ENCODE data around the gene ARID2. TPM values are rescaled to one million over a fixed set of nuclear protein-coding genes. Genes with fewer than 3 reads are reported as not detected.

Gene ARID2
- total and polyA plus RNA-seq, 7 donors, result 2.8 to 17.1 (median 12.5) TPM

DNA sequence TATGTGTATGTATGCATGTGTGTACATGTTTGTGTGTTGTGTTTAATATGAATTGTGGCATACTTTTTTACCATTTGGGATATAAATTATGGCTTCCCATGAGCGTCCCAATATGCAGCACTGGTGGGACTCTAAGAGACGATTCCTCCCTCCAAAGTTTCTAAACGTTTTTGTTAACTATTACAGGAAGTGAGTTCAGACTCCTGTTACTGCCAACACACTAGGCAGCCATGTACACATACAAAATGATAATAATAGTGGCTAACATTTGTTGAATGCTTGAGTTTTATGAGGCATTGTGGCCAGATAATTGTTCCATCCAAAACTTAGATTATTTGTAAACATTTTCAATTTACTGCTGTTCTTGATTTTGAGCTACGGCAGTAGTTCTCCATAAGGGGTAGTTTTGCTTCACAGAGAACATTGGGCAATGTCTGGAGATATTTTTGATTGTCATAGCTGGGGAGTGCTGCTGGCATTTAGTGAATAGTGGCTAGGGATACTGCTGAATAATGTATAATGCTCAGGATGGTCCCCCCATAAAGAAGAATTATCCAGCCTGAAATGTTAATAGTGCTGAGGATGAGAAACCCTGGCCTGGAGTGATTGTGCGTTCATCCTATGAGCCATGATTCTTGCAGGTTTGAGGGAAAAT, 45.1 kb downstream of the ARID2 start:
- Histone ChIP-seq H3K27me3 (ENCODE audit: insufficient read depth in 3 of 3, low read length in 2 of 3) (no peaks in the 10 kb centered on the region), H3K27ac (peak overlapping the region; percentile 69), H3K9me3 (peaks cover 2% of the 10 kb centered on the region), H3K4me1 (peaks cover 48% of the 10 kb centered on the region), H3K4me3 (peak overlapping the region; percentile 15), H3K36me3 (ENCODE audit: insufficient read depth in 1 of 2, low read depth in 1 of 2) (no peaks in the 10 kb centered on the region)
- no peak for DNase-seq
- intact Hi-C loops (cut with DNase I), result no loop called here
- TF ChIP-seq CTCF (IDR thresholded peaks at IDR 0.05), result no peak
- peak; percentile 45 to 88 (median 80) for ATAC-seq
- WGBS, 3 donors, result 43 to 59% (median 55%) methylated on average over 5 of the region's 5 CpGs

DNA sequence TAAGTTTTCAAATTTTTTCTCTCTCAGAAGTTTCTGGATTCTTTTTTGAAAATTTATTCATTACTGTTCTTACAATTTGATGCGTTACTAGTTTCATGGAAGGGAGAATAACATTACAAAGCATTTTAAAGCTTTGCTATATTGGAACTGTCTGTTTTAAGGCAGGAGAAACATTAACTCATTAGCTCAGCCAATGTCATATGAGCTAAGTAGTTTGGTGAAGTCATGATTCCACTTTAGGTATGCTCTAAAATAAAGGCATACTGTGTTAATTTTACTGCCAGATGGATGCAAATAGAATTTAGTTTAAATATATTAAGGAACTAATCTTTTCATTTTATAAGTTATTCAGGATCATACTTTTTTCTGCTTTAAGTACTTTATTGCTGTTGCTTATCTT, 46.0 kb downstream of the ARID2 start:
- no peak for TF ChIP-seq CTCF (IDR thresholded peaks at IDR 0.05)
- no peaks in the 10 kb centered on the region for H3K27me3 ChIP-seq (ENCODE audit: insufficient read depth in 3 of 3, low read length in 2 of 3)
- ATAC-seq (peak; percentile 58 to 86 (median 76)), DNase-seq (no peak)
- H3K4me3 ChIP-seq, result peak overlapping the region; percentile 15
- H3K27ac ChIP-seq, result peak overlapping the region; percentile 69
- peaks cover 48% of the 10 kb centered on the region for H3K4me1 ChIP-seq
- no peaks in the 10 kb centered on the region for H3K36me3 ChIP-seq (ENCODE audit: insufficient read depth in 1 of 2, low read depth in 1 of 2)
- WGBS, 3 donors, result 32 to 92% (median 48%) methylated on average over 1 of the region's 1 CpG
- intact Hi-C loops (cut with DNase I), result no loop called here
- H3K9me3 ChIP-seq, result no peaks in the 10 kb centered on the region

DNA sequence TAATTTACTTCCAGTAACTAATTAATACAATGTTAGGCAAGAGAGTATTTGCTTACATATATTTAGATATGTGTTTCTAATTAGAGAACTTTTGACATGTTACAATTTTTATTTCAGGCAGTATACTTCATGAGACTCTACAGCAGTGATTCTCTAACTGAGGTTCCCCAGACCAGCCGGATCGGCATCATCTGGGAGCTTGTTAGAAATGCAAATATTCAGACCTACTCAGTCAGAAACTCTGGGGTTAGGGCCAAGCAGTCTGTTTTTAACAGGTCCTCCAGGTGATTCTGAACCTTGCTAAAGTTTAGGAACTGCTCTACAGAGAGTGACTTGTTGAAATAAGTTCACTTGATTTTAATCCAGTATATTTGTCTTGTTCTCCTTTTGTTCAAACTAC, 46.5 kb downstream of the ARID2 start:
- peaks cover 48% of the 10 kb centered on the region for H3K4me1 ChIP-seq
- no peak for TF ChIP-seq CTCF (IDR thresholded peaks at IDR 0.05)
- H3K27ac ChIP-seq, result peak overlapping the region; percentile 69
- ATAC-seq (peak in 3 of 4 donors; percentile 34 to 56 (median 51)), DNase-seq (no peak)
- peak overlapping the region; percentile 15 for H3K4me3 ChIP-seq
- H3K9me3 ChIP-seq, result no peaks in the 10 kb centered on the region
- 28 to 46% (median 37%) methylated on average over 2 of the region's 2 CpGs for WGBS, 3 donors
- intact Hi-C loops (cut with DNase I), result no loop called here
- H3K36me3 ChIP-seq (ENCODE audit: insufficient read depth in 1 of 2, low read depth in 1 of 2), result no peaks in the 10 kb centered on the region
- no peaks in the 10 kb centered on the region for H3K27me3 ChIP-seq (ENCODE audit: insufficient read depth in 3 of 3, low read length in 2 of 3)

DNA sequence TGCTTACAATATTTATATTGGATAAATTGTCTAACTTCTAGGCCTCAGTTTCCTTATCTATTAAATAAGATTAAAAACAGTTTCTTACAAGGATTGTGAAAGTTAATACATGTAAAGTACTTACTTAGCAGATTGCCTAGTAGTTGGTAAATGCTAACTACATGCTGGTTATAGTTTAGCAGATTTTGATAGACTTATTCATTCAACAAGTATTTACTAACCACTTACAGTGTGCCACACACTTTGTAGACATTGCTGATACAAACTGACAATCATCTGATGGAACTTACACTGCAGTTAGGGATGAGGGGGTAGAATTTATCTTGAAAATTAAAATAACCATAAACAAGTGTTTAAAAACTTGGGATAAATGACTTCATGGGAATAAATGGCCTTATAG, 50.4 kb downstream of the ARID2 start:
- no peak overlapping the region for H3K4me3 ChIP-seq
- ATAC-seq, result no peak
- no peak overlapping the region for H3K27ac ChIP-seq
- no peaks in the 10 kb centered on the region for H3K9me3 ChIP-seq
- intact Hi-C loops (cut with DNase I), result no loop called here
- H3K27me3 ChIP-seq (ENCODE audit: insufficient read depth in 3 of 3, low read length in 2 of 3), result no peaks in the 10 kb centered on the region
- no peak for TF ChIP-seq CTCF (IDR thresholded peaks at IDR 0.05)
- DNase-seq, result no peak
- H3K4me1 ChIP-seq, result peaks cover 14% of the 10 kb centered on the region
- H3K36me3 ChIP-seq (ENCODE audit: insufficient read depth in 1 of 2, low read depth in 1 of 2), result no peaks in the 10 kb centered on the region

- no peaks in the 10 kb centered on the region for H3K27me3 ChIP-seq (ENCODE audit: insufficient read depth in 3 of 3, low read length in 2 of 3)
- H3K9me3 ChIP-seq, result no peaks in the 10 kb centered on the region
- intact Hi-C loops (cut with DNase I), result no loop called here
- DNase-seq (no peak), ATAC-seq (no peak)
- H3K27ac ChIP-seq, result no peak overlapping the region
- H3K4me1 ChIP-seq, result peaks cover 10% of the 10 kb centered on the region
- no peaks in the 10 kb centered on the region for H3K36me3 ChIP-seq (ENCODE audit: insufficient read depth in 1 of 2, low read depth in 1 of 2)
- no peak overlapping the region for H3K4me3 ChIP-seq
- TF ChIP-seq CTCF (IDR thresholded peaks at IDR 0.05), result no peak
Observed at GRCh38 chr12:45781080-45781479, 51.6 kb downstream of the ARID2 start.

Measured in psoas muscle (tissue), 8 donors.